ENCODE results near the gene VAV3. TPM values are rescaled to one million over a fixed set of nuclear protein-coding genes. Genes with fewer than 3 reads are reported as not detected.
A peak's percentile ranks its signal among the peaks of the same experiment; 100 is the strongest.

VAV3 gene
- total RNA-seq, 2 experiments from 2014 or later = 5.5 to 5.6 TPM

- H3K9me3 Mint-ChIP-seq = no peaks in the 10 kb centered on the region
- ATAC-seq (ENCODE audit: poor library complexity) (peak; percentile 64), DNase-seq (peak in 11 of 14 experiments; percentile 10 to 72 (median 27))
- Histone ChIP-seq H3K9me3 (ENCODE audit: control insufficient read depth in 1 of 2, insufficient read depth in 1 of 2, low read length in 2 of 2) (no peaks in the 10 kb centered on the region), H3K4me1 (ENCODE audit: insufficient read depth, low read length) (peaks cover 23% of the 10 kb centered on the region), H3K4me3 (ENCODE audit: low read length) (peak overlapping the region; percentile 85), H3K36me3 (ENCODE audit: insufficient read depth, low read length) (no peaks in the 10 kb centered on the region), H3K27ac (ENCODE audit: low read depth in 1 of 2, low read length in 2 of 2) (peak overlapping the region; percentile 6 to 48), H3K27me3 (ENCODE audit: control insufficient read depth in 1 of 2, insufficient read depth in 2 of 2, low read length in 2 of 2) (no peaks in the 10 kb centered on the region)
- no peaks in the 10 kb centered on the region for H3K27me3 Mint-ChIP-seq
- intact Hi-C loops (cut with DNase I, micrococcal nuclease) = loop anchor here (1.0 to 5.0 kb wide), 3 partner anchors 115 to 177 kb away; no protein-coding TSS in a partner anchor
- peak overlapping the region; percentile 91 for H3K4me3 Mint-ChIP-seq
- H3K27ac Mint-ChIP-seq = peak overlapping the region; percentile 91
- ChIA-PET POLR2A (interaction anchor here (0.6 to 1.8 kb wide), 16 partner anchors 30 to 681 kb away, joined by 3 to 7 read pairs (median 3); partner anchors contain the start of gene SLC25A24), CTCF (interaction anchor here (0.6 to 1.3 kb wide), 3 partner anchors 14 to 182 kb away, joined by 3 to 4 read pairs (median 3); no protein-coding TSS in a partner anchor)
- peaks cover 29% of the 10 kb centered on the region for H3K4me1 Mint-ChIP-seq (ENCODE audit: low read depth)
- TF ChIP-seq CTCF (IDR thresholded peaks at IDR 0.05) = no peak
- peaks cover 15% of the 10 kb centered on the region for H3K36me3 Mint-ChIP-seq (ENCODE audit: low read depth)
Observed at GRCh38 chr1:107963601-107964335, 1.2 kb downstream of the VAV3 start.

- intact Hi-C loops (cut with DNase I, micrococcal nuclease) = loop anchor here (1.0 to 5.0 kb wide), 2 partner anchors 176 to 177 kb away; no protein-coding TSS in a partner anchor
- no peak for TF ChIP-seq CTCF (IDR thresholded peaks at IDR 0.05)
- H3K27ac Mint-ChIP-seq = peak overlapping the region; percentile 91
- POLR2A ChIA-PET = interaction anchor here (1.8 kb wide), 1 partner anchor 163 kb away, joined by 5 read pairs; no protein-coding TSS in a partner anchor
- H3K27me3 ChIP-seq (ENCODE audit: control insufficient read depth in 1 of 2, insufficient read depth in 2 of 2, low read length in 2 of 2) = no peaks in the 10 kb centered on the region
- CTCF ChIA-PET = interaction anchor here (1.0 to 1.3 kb wide), 2 partner anchors 178 to 181 kb away, joined by 3 to 4 read pairs; no protein-coding TSS in a partner anchor
- peaks cover 15% of the 10 kb centered on the region for H3K36me3 Mint-ChIP-seq (ENCODE audit: low read depth)
- H3K4me3 Mint-ChIP-seq = peak overlapping the region; percentile 91
- ATAC-seq (ENCODE audit: poor library complexity) (no peak), DNase-seq (no peak)
- H3K4me1 Mint-ChIP-seq (ENCODE audit: low read depth) = peaks cover 29% of the 10 kb centered on the region
- peaks cover 23% of the 10 kb centered on the region for H3K4me1 ChIP-seq (ENCODE audit: insufficient read depth, low read length)
- no peaks in the 10 kb centered on the region for H3K9me3 ChIP-seq (ENCODE audit: control insufficient read depth in 1 of 2, insufficient read depth in 1 of 2, low read length in 2 of 2)
- no peak overlapping the region for H3K27ac ChIP-seq (ENCODE audit: low read depth in 1 of 2, low read length in 2 of 2)
- no peaks in the 10 kb centered on the region for H3K36me3 ChIP-seq (ENCODE audit: insufficient read depth, low read length)
- H3K9me3 Mint-ChIP-seq = no peaks in the 10 kb centered on the region
- no peaks in the 10 kb centered on the region for H3K27me3 Mint-ChIP-seq
- peak overlapping the region; percentile 85 for H3K4me3 ChIP-seq (ENCODE audit: low read length)
Observed at GRCh38 chr1:107963008-107963407, 2.0 kb downstream of the VAV3 start.

- intact Hi-C loops (cut with DNase I, micrococcal nuclease) = no loop called here
- Histone ChIP-seq H3K4me3 (ENCODE audit: low read length) (no peak overlapping the region), H3K27ac (ENCODE audit: low read depth in 1 of 2, low read length in 2 of 2) (no peak overlapping the region), H3K27me3 (ENCODE audit: control insufficient read depth in 1 of 2, insufficient read depth in 2 of 2, low read length in 2 of 2) (no peaks in the 10 kb centered on the region), H3K4me1 (ENCODE audit: insufficient read depth, low read length) (no peaks in the 10 kb centered on the region), H3K9me3 (ENCODE audit: control insufficient read depth in 1 of 2, insufficient read depth in 1 of 2, low read length in 2 of 2) (no peaks in the 10 kb centered on the region), H3K36me3 (ENCODE audit: insufficient read depth, low read length) (no peaks in the 10 kb centered on the region)
- H3K4me3 Mint-ChIP-seq = no peak overlapping the region
- H3K4me1 Mint-ChIP-seq (ENCODE audit: low read depth) = peaks cover 30% of the 10 kb centered on the region
- no peaks in the 10 kb centered on the region for H3K36me3 Mint-ChIP-seq (ENCODE audit: low read depth)
- ChIA-PET POLR2A (no interaction called here), CTCF (no interaction called here)
- H3K27me3 Mint-ChIP-seq = no peaks in the 10 kb centered on the region
- no peak for ATAC-seq (ENCODE audit: poor library complexity)
- no peak for DNase-seq
- H3K27ac Mint-ChIP-seq = no peak overlapping the region
- H3K9me3 Mint-ChIP-seq = no peaks in the 10 kb centered on the region
- TF ChIP-seq CTCF (IDR thresholded peaks at IDR 0.05) = no peak
Observed at GRCh38 chr1:107954719-107955415, 10.1 kb downstream of the VAV3 start.

Measured in CD4-positive, alpha-beta T cell (primary cell).